PC-9 (cell line): ENCODE data around the gene NPIPA8. TPM values are rescaled to one million over a fixed set of nuclear protein-coding genes. Genes with fewer than 3 reads are reported as not detected.
"Not testable (repeated sequence)": the region's sequence is repeated elsewhere in the genome, so short reads cannot be mapped to it uniquely, and the experiment has no call there.

Experiments used
- BruUV-seq: library from RNA; stranded (reverse); fragments of 400-500 nt; replicated peaks from 2 replicates; lab custom pipeline; 2021; lab: Mats Ljungman, UMichigan
- CTCF ChIA-PET: fragments of 300-600 bp; sonication (Branson Sonifier 250); formaldehyde crosslinking; loops from one replicate; lab custom pipeline; 2022; ENCODE audit warnings: antibody characterized with exemption; lab: Charles Lee
- POLR2A ChIA-PET: fragments of 300-600 bp; sonication (Branson Sonifier 250); formaldehyde crosslinking; loops from one replicate; lab custom pipeline; 2022; ENCODE audit warnings: antibody characterized with exemption; ENCODE audit not compliant: unreplicated experiment; lab: Charles Lee
- DNase-seq, 2 experiments: peaks; one replicate each; pipeline versions ENCODE4 v3.0.0 to v3.0.0-alpha.2; 2015 to 2022; ENCODE audit warnings: mixed read lengths in 1 of 2
- H2AFZ ChIP-seq: fragments of 200-600 bp; sonication (generic); 2 replicates; pipeline ENCODE4 v1.8.1; 2017; ENCODE audit warnings: antibody characterized with exemption
- H3F3A ChIP-seq: fragments of 200-600 bp; sonication (generic); 2 replicates; pipeline ENCODE4 v1.8.1; 2017; ENCODE audit warnings: antibody characterized with exemption, mild to moderate bottlenecking, low read depth; ENCODE audit not compliant: insufficient read depth
- H3K27ac ChIP-seq: fragments of 200-600 bp; sonication (generic); 2 replicates; pipeline ENCODE4 v1.6.1; 2016; ENCODE audit warnings: mixed run types
- H3K27me3 ChIP-seq: fragments of 200-600 bp; sonication (generic); 2 replicates; pipeline ENCODE4 v1.6.1; 2016; ENCODE audit warnings: low read depth, mixed run types; ENCODE audit not compliant: insufficient read depth
- H3K36me3 ChIP-seq: fragments of 200-600 bp; sonication (generic); 2 replicates; pipeline ENCODE4 v1.6.1; 2016; ENCODE audit warnings: low read depth, mixed run types
- H3K4me1 ChIP-seq: fragments of 200-600 bp; sonication (generic); replicated peaks from 2 replicates; pipeline ENCODE4 v1.6.1; 2016; ENCODE audit warnings: mixed run types; ENCODE audit not compliant: insufficient read depth
- H3K4me2 ChIP-seq: fragments of 200-600 bp; sonication (generic); 2 replicates; pipeline ENCODE4 v1.6.1; 2017; ENCODE audit warnings: mixed run types
- H3K4me3 ChIP-seq: fragments of 200-600 bp; sonication (generic); 2 replicates; pipeline ENCODE4 v1.6.1; 2016; ENCODE audit warnings: mixed run types
- H3K79me2 ChIP-seq: fragments of 200-600 bp; sonication (generic); 2 replicates; pipeline ENCODE4 v1.6.1; 2017; ENCODE audit warnings: low read depth, mixed run types
- H3K9me2 ChIP-seq: fragments of 200-600 bp; sonication (generic); 2 replicates; pipeline ENCODE4 v1.8.1; 2017; ENCODE audit warnings: mild to moderate bottlenecking; ENCODE audit not compliant: insufficient read depth
- H3K9me3 ChIP-seq: fragments of 200-600 bp; sonication (generic); 2 replicates; pipeline ENCODE4 v1.8.1; 2016; ENCODE audit warnings: low read depth; ENCODE audit not compliant: insufficient read depth
- H4K20me1 ChIP-seq: fragments of 200-600 bp; sonication (generic); 2 replicates; pipeline ENCODE4 v1.8.1; 2017; ENCODE audit not compliant: insufficient read depth
- intact Hi-C: fragments of 100-400 bp; cut with micrococcal nuclease; formaldehyde crosslinking; loops from one replicate; pipeline ENCODE4 v1.10.0; 2022; ENCODE audit not compliant: unreplicated experiment
- total RNA-seq: library from RNA; stranded (reverse); gene quantifications from 2 replicates; pipeline ENCODE4 v1.2.3, GENCODE V29; 2021

Gene NPIPA8
- total RNA-seq, 1 experiment from 2014 or later = not detected

DNA sequence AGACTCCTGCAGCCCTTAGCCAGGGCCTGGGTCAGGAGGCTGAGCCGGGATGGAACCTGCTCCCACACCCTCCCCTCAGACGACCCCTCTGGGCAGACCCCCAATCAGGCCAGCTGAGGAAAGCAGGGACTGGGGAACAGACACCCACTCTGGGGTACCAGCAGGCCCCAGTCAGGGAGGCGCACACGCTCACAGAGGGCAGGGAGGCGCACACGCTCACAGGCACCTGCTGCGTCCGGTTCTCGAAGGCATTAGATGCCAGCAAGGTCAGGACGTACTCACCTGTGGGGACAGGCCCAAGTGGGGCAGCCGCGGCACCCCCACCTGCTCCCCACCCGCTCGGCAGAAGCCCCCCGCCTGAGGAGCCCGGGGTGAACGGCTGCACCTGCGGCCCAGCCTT lies 8.1 kb upstream of the NPIPA8 start:
- BruUV-seq = not testable (repeated sequence)

DNA sequence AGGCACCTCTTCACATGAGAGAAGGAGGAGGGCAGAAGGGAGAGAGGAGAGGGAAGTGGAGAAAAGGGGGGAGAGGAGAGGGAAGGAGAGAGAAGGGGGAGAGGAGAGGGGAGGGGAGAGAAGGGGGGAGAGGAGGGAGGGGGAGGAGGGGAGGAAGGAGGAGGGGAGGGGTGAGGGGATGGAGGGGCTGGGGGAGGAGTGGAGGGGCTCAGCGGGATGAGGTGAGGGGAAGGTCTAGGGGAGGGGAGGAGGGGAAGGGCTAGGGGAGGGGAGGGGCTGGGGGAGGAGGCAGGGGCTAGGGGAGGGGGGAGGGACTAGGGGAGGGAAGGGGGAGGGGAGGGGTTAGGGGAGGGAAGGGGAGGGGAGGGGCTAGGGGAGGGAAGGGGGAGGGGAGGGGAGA lies 5.5 kb upstream of the NPIPA8 start:
- intact Hi-C loops, H3K4me1 ChIP-seq, H3F3A ChIP-seq, BruUV-seq, H3K79me2 ChIP-seq, H3K4me2 ChIP-seq, CTCF ChIA-PET, H3K4me3 ChIP-seq, H3K9me2 ChIP-seq, H4K20me1 ChIP-seq, H3K36me3 ChIP-seq, DNase-seq, H2AFZ ChIP-seq, POLR2A ChIA-PET, H3K27ac ChIP-seq, H3K27me3 ChIP-seq, H3K9me3 ChIP-seq: not testable (repeated sequence)

More for the DNA sequence above, 8.1 kb upstream of the NPIPA8 start:
- DNase-seq, H2AFZ ChIP-seq, H3K27ac ChIP-seq, H4K20me1 ChIP-seq, H3K79me2 ChIP-seq, H3K4me3 ChIP-seq, CTCF ChIA-PET, H3K4me2 ChIP-seq, POLR2A ChIA-PET, H3K4me1 ChIP-seq, H3K27me3 ChIP-seq, H3K9me3 ChIP-seq, H3K9me2 ChIP-seq, intact Hi-C loops, H3F3A ChIP-seq, H3K36me3 ChIP-seq: not testable (repeated sequence)

DNA sequence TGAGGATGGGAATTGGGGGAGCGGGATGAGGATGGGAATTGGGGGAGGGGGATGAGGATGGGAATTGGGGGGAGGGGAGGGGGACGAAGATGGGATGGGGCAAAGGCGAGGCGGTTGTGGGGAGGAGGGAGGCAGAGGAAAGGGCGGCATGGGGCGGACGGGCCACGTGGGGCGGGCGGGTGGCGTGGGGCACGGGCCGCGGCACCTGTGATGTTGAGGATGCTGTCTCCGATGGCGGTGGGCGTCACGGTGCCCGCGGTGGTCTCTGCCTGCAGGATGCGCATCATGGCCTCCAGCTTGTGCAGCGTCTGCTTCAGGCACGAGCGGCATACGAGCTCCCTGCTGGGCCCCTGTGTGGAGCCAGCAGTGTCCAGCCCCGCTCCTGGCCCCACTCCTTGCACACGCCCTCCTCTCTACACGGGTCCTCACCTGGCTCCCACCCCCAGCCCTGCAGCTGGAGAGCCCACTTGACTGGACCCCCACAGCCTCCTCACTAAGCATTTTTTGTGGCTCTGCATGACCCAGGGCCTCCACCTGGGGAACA lies 5.0 kb upstream of the NPIPA8 start:
- not testable (repeated sequence) for H3K79me2 ChIP-seq, BruUV-seq

DNA sequence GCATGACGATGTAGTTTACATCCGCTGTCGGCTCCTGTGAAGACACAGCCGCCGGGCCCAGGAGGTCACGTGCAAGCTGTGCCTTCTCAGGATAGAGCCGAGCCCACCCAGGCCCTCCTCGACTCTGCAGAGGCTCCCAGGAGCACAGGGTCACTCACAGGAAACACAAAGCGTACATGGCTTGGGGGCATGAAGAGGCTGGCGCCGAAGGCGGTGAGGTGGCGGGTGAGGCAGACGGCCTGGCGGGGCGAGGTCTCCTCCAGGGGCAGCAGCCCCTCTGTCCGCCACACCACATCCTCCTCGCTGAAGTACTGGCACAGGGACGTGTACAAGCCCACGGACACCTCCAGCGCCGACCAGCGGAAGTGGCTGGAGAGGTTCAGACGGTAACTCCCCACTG lies 2.7 kb upstream of the NPIPA8 start:
- DNase-seq, CTCF ChIA-PET, BruUV-seq, H3K9me2 ChIP-seq, H3F3A ChIP-seq, H3K36me3 ChIP-seq, intact Hi-C loops, H3K4me1 ChIP-seq, H2AFZ ChIP-seq, H3K4me2 ChIP-seq, H4K20me1 ChIP-seq, H3K4me3 ChIP-seq, H3K27ac ChIP-seq, H3K79me2 ChIP-seq, H3K9me3 ChIP-seq, POLR2A ChIA-PET, H3K27me3 ChIP-seq: not testable (repeated sequence)

More for the DNA sequence above, 5.0 kb upstream of the NPIPA8 start:
- H3K27ac ChIP-seq, DNase-seq, H3K36me3 ChIP-seq, H3F3A ChIP-seq, H3K9me3 ChIP-seq, H3K4me2 ChIP-seq, H4K20me1 ChIP-seq, CTCF ChIA-PET, H2AFZ ChIP-seq, H3K4me3 ChIP-seq, POLR2A ChIA-PET, H3K27me3 ChIP-seq, H3K4me1 ChIP-seq, H3K9me2 ChIP-seq, intact Hi-C loops: not testable (repeated sequence)

DNA sequence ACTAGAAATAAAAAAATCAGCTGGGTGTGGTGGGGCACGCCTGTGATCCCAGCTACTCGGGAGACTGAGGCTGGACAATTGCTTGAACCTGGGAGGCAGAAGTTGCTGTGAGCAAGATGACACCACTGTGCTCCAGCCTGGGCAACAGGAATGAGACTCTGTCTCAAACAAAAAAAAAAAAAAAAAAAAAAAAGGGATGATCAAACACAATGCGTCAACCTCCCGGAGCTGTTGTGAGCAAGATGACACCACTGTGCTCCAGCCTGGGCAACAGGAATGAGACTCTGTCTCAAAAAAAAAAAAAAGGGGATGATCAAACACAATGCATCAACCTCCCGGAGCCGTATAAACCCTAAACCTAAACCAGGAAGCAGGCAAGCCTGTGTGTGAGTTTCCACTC lies 24.7 kb downstream of the NPIPA8 start:
- CTCF ChIA-PET, H3F3A ChIP-seq, DNase-seq, H3K4me1 ChIP-seq, H3K4me2 ChIP-seq, H4K20me1 ChIP-seq, H3K27ac ChIP-seq, H3K4me3 ChIP-seq, POLR2A ChIA-PET, H2AFZ ChIP-seq, intact Hi-C loops, H3K36me3 ChIP-seq, BruUV-seq, H3K9me3 ChIP-seq, H3K79me2 ChIP-seq, H3K27me3 ChIP-seq, H3K9me2 ChIP-seq: not testable (repeated sequence)

DNA sequence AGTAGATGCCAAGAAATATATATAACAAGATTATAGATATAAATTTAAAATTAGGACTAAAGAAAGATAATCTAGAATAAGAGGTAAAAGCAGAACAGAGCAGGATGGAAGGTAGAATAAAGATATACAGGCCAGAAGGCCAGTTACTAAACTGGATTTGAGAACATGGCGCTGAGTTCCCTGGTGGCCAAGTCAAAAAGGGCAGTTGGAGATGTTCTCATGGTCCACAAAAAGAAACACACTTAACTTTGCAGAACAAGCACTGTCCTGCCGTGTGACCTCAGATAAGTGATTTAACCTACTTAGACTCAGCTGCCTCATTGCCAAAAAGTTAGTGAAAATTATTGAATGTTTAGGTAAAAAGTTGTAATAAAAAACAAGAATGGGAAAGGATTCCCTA lies 27.4 kb downstream of the NPIPA8 start:
- H4K20me1 ChIP-seq, DNase-seq, H3K4me2 ChIP-seq, POLR2A ChIA-PET, H3K79me2 ChIP-seq, H3K9me2 ChIP-seq, H3K27ac ChIP-seq, H2AFZ ChIP-seq, H3K36me3 ChIP-seq, H3K4me1 ChIP-seq, intact Hi-C loops, H3K27me3 ChIP-seq, H3K9me3 ChIP-seq, CTCF ChIA-PET, H3F3A ChIP-seq, H3K4me3 ChIP-seq, BruUV-seq: not testable (repeated sequence)

DNA sequence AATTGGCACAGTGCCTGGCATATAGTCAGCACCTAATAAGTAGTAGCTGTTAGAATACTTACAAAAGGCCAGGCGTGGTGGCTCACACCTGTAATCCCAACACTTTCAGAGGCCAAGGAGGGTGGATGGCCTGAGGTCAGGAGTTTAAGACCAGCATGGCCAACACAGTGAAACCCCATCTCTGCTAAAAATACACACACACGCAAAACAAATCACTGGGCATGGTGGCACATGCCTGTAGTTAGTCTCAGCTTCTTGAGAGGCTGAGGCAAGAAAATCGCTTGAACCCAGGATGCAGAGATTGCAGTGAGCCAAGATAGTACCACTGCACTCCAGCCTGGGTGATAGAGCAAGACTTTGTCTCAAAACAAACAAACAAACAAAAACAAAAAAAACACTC lies 29.3 kb downstream of the NPIPA8 start:
- H3K9me3 ChIP-seq, H3F3A ChIP-seq, BruUV-seq, H3K4me3 ChIP-seq, CTCF ChIA-PET, H3K4me1 ChIP-seq, H3K36me3 ChIP-seq, intact Hi-C loops, H4K20me1 ChIP-seq, H3K9me2 ChIP-seq, H2AFZ ChIP-seq, H3K4me2 ChIP-seq, H3K79me2 ChIP-seq, DNase-seq, H3K27me3 ChIP-seq, POLR2A ChIA-PET, H3K27ac ChIP-seq: not testable (repeated sequence)
